ENCODE results near the gene ADAMTSL2. TPM values are rescaled to one million over a fixed set of nuclear protein-coding genes. Genes with fewer than 3 reads are reported as not detected.

Gene ADAMTSL2
- total RNA-seq, 1 donor from 2014 or later, result 10.1 TPM

GRCh38 chr9:133587051-133587450 is 52.5 kb downstream of the ADAMTSL2 start:
- no peak overlapping the region for H3K27ac ChIP-seq
- intact Hi-C loops (cut with DNase I), result no loop called here
- ATAC-seq (no peak), DNase-seq (no peak)
- H3K4me3 ChIP-seq, result no peak overlapping the region
- no peaks in the 10 kb centered on the region for H3K9me3 ChIP-seq
- no peak for TF ChIP-seq CTCF (IDR thresholded peaks at IDR 0.05)
- peaks cover 45% of the 10 kb centered on the region for H3K27me3 ChIP-seq (ENCODE audit: low read depth)
- peaks cover 33% of the 10 kb centered on the region for H3K4me1 ChIP-seq
- H3K36me3 ChIP-seq, result no peaks in the 10 kb centered on the region

- Histone ChIP-seq H3K27me3 (ENCODE audit: low read depth) (peaks cover 41% of the 10 kb centered on the region), H3K9me3 (no peaks in the 10 kb centered on the region), H3K4me1 (peaks cover 29% of the 10 kb centered on the region), H3K4me3 (no peak overlapping the region), H3K27ac (no peak overlapping the region), H3K36me3 (no peaks in the 10 kb centered on the region)
- no peak for ATAC-seq
- no peak for DNase-seq
- TF ChIP-seq CTCF (IDR thresholded peaks at IDR 0.05), result no peak
- intact Hi-C loops (cut with DNase I), result no loop called here
These were observed 53.0 kb downstream of the ADAMTSL2 start for GRCh38 chr9:133587466-133587865.

GRCh38 chr9:133589454-133590227 is 55.1 kb downstream of the ADAMTSL2 start:
- H3K4me1 ChIP-seq, result peaks cover 11% of the 10 kb centered on the region
- no peak overlapping the region for H3K4me3 ChIP-seq
- no peak for ATAC-seq
- H3K9me3 ChIP-seq, result no peaks in the 10 kb centered on the region
- no peak overlapping the region for H3K27ac ChIP-seq
- no peak for DNase-seq
- peaks cover 27% of the 10 kb centered on the region for H3K27me3 ChIP-seq (ENCODE audit: low read depth)
- intact Hi-C loops (cut with DNase I), result no loop called here
- no peaks in the 10 kb centered on the region for H3K36me3 ChIP-seq
- peak; percentile 52 for TF ChIP-seq CTCF (IDR thresholded peaks at IDR 0.05)

GRCh38 chr9:133590231-133590855 is 55.8 kb downstream of the ADAMTSL2 start:
- Histone ChIP-seq H3K27me3 (ENCODE audit: low read depth) (peaks cover 20% of the 10 kb centered on the region), H3K9me3 (no peaks in the 10 kb centered on the region), H3K27ac (no peak overlapping the region), H3K4me3 (no peak overlapping the region), H3K36me3 (no peaks in the 10 kb centered on the region), H3K4me1 (peaks cover 4% of the 10 kb centered on the region)
- ATAC-seq, result no peak
- TF ChIP-seq CTCF (IDR thresholded peaks at IDR 0.05), result no peak
- no peak for DNase-seq
- intact Hi-C loops (cut with DNase I), result no loop called here

- Histone ChIP-seq H3K4me1 (no peaks in the 10 kb centered on the region), H3K27me3 (ENCODE audit: low read depth) (peaks cover 10% of the 10 kb centered on the region), H3K9me3 (peaks cover under 1% of the 10 kb centered on the region), H3K4me3 (no peak overlapping the region), H3K27ac (no peak overlapping the region), H3K36me3 (no peaks in the 10 kb centered on the region)
- intact Hi-C loops (cut with DNase I), result no loop called here
- DNase-seq (no peak), ATAC-seq (no peak)
- no peak for TF ChIP-seq CTCF (IDR thresholded peaks at IDR 0.05)
These were observed 56.8 kb downstream of the ADAMTSL2 start for GRCh38 chr9:133591116-133591910.
